GM23248 (cell line): ENCODE results near the gene RBM19. TPM values are rescaled to one million over a fixed set of nuclear protein-coding genes. Genes with fewer than 3 reads are reported as not detected.

Experiments used
- DNase-seq: peaks from one replicate; pipeline ENCODE4 v3.0.0-alpha.2; 2015
- H2AFZ ChIP-seq: fragments of 200-600 bp; sonication (generic); 2 replicates; pipeline ENCODE4 v1.6.1; 2016; ENCODE audit warnings: antibody characterized with exemption
- H3F3A ChIP-seq: fragments of 200-600 bp; sonication (generic); 2 replicates; pipeline ENCODE4 v1.6.1; 2016; ENCODE audit warnings: mild to moderate bottlenecking, antibody characterized with exemption, mixed run types; ENCODE audit not compliant: insufficient read depth
- H3K27ac ChIP-seq: fragments of 200-600 bp; sonication (generic); 2 replicates; pipeline ENCODE4 v1.5.1; 2016; ENCODE audit warnings: mild to moderate bottlenecking
- H3K27me3 ChIP-seq: fragments of 200-600 bp; sonication (generic); replicated peaks from 2 replicates; pipeline ENCODE4 v1.6.1; 2016; ENCODE audit warnings: mild to moderate bottlenecking; ENCODE audit not compliant: insufficient read depth
- H3K36me3 ChIP-seq: fragments of 200-600 bp; sonication (generic); 2 replicates; pipeline ENCODE4 v1.6.1; 2016; ENCODE audit warnings: low read depth, mild to moderate bottlenecking
- H3K4me1 ChIP-seq: fragments of 200-600 bp; sonication (generic); 2 replicates; pipeline ENCODE4 v1.6.1; 2016; ENCODE audit warnings: mild to moderate bottlenecking; ENCODE audit not compliant: insufficient read depth
- H3K4me2 ChIP-seq: fragments of 200-600 bp; sonication (generic); one replicate; pipeline ENCODE4 v1.6.1; 2016; ENCODE audit warnings: mild to moderate bottlenecking; ENCODE audit not compliant: unreplicated experiment
- H3K4me3 ChIP-seq: fragments of 200-600 bp; sonication (generic); 2 replicates; pipeline ENCODE4 v1.5.1; 2016; ENCODE audit warnings: mild to moderate bottlenecking
- H3K79me2 ChIP-seq: fragments of 200-600 bp; sonication (generic); 2 replicates; pipeline ENCODE4 v1.6.1; 2016; ENCODE audit warnings: mild to moderate bottlenecking; ENCODE audit not compliant: insufficient read depth
- H3K9ac ChIP-seq: fragments of 200-600 bp; sonication (generic); 2 replicates; pipeline ENCODE4 v1.6.1; 2016; ENCODE audit warnings: mild to moderate bottlenecking
- H3K9me2 ChIP-seq: fragments of 200-600 bp; sonication (generic); 2 replicates; pipeline ENCODE4 v1.6.1; 2016; ENCODE audit warnings: mixed run types, mild to moderate bottlenecking, moderate library complexity; ENCODE audit not compliant: insufficient read depth
- H3K9me3 ChIP-seq: fragments of 200-600 bp; sonication (generic); one replicate; pipeline ENCODE4 v1.6.1; 2017; ENCODE audit warnings: low read depth
- H4K20me1 ChIP-seq: fragments of 200-600 bp; sonication (generic); 2 replicates; pipeline ENCODE4 v1.6.0; 2016; ENCODE audit not compliant: insufficient read depth
- EZH2 ChIP-seq: fragments of 200-600 bp; sonication (generic); IDR thresholded peaks from 2 replicates; pipeline ENCODE4 v1.6.1; 2018; ENCODE audit warnings: antibody characterized with exemption, mild to moderate bottlenecking; ENCODE audit not compliant: insufficient read depth, poor library complexity, severe bottlenecking
- EZH2phosphoT487 ChIP-seq: fragments of 200-600 bp; sonication (generic); IDR thresholded peaks from 2 replicates; pipeline ENCODE4 v1.6.1; 2018; ENCODE audit warnings: antibody characterized with exemption, moderate library complexity, mild to moderate bottlenecking, low read depth; ENCODE audit not compliant: insufficient read depth
- WGBS, 2 experiments: methylation state at CpG; one replicate each; pipeline ENCODE4 v1.1.6; 2015 to 2017; ENCODE audit warnings: low lambda C conversion rate in 2 of 2, low coverage in 1 of 2; ENCODE audit errors: missing lambda C conversion rate in 2 of 2; 5-methylcytosine and 5-hydroxymethylcytosine counted together
- in situ Hi-C: fragments of 300-500 bp; cut with MboI; formaldehyde crosslinking; loops from 2 replicates; pipeline ENCODE4 v1.15.0; 2020
- polyA plus RNA-seq: library from polyadenylated mRNA; unstranded; fragments of >200 nt; fragmentation: Nextera tagmentation; extraction: Ambion mirVana; gene quantifications from 2 replicates; pipeline ENCODE4 v1.2.1, GENCODE V29; 2016
- total RNA-seq: library from RNA; depleted of rRNA; stranded (reverse); fragments of >200 nt; shearing (Covaris generic); gene quantifications from 2 replicates; pipeline ENCODE4 v1.2.3, GENCODE V29; 2014

The RBM19 gene
- total and polyA plus RNA-seq, 2 experiments from 2014 or later = 14.8 to 17.1 TPM

DNA sequence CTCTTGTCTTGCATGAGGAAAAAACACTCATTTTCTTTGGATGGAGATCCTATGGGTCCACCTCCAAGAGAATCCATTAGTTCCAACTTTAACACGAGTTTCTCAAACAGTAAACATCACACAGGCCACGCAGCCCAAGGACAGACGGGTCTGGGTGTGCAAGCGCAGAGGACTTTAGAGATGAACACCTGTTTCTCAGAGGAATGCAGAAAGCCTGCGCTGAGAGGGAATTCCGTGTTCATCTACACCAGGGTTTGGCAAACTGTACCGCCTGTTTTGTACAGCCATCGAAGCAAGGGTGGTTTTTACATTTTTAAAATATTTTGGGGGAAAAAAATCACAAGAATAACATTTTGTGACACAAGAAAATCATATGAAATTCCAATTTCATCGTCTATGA is 79.4 kb downstream of the RBM19 start:
- DNase-seq = no peak

GRCh38 chr12:113884392-113884791 is 81.7 kb downstream of the RBM19 start:
- H3K4me2 ChIP-seq = no peak overlapping the region
- no peak overlapping the region for H2AFZ ChIP-seq
- H3K36me3 ChIP-seq = no peaks in the 10 kb centered on the region
- in situ Hi-C loops = no loop called here
- H3K27me3 ChIP-seq = no peaks in the 10 kb centered on the region
- TF ChIP-seq EZH2 = no peak
- TF ChIP-seq EZH2phosphoT487 = no peak
- no peak overlapping the region for H3K27ac ChIP-seq
- DNase-seq = no peak
- 93 to 95% methylated on average over 3 of the region's 3 CpGs for WGBS, 2 experiments
- no peaks in the 10 kb centered on the region for H3K4me1 ChIP-seq
- H3K9ac ChIP-seq = no peak overlapping the region
- no peaks in the 10 kb centered on the region for H4K20me1 ChIP-seq
- H3K4me3 ChIP-seq = no peak overlapping the region
- H3K9me3 ChIP-seq = no peaks in the 10 kb centered on the region
- H3F3A ChIP-seq = no peaks in the 10 kb centered on the region
- H3K79me2 ChIP-seq = no peaks in the 10 kb centered on the region
- H3K9me2 ChIP-seq = no peaks in the 10 kb centered on the region

More for the DNA sequence above, 79.4 kb downstream of the RBM19 start:
- Histone ChIP-seq H3K27ac (no peak overlapping the region), H3K36me3 (no peaks in the 10 kb centered on the region), H3F3A (no peaks in the 10 kb centered on the region), H3K79me2 (no peaks in the 10 kb centered on the region), H2AFZ (no peak overlapping the region), H3K4me1 (no peaks in the 10 kb centered on the region), H3K4me3 (no peak overlapping the region), H3K9ac (no peak overlapping the region), H4K20me1 (no peaks in the 10 kb centered on the region), H3K9me3 (no peaks in the 10 kb centered on the region), H3K4me2 (no peak overlapping the region), H3K9me2 (no peaks in the 10 kb centered on the region), H3K27me3 (no peaks in the 10 kb centered on the region)
- TF ChIP-seq EZH2phosphoT487 = no peak
- no peak for TF ChIP-seq EZH2
- WGBS, 2 experiments = 95% methylated on average over 9 of the region's 9 CpGs
- in situ Hi-C loops = no loop called here

GRCh38 chr12:113882690-113883089 is 83.4 kb downstream of the RBM19 start:
- no peak for TF ChIP-seq EZH2
- no peak for TF ChIP-seq EZH2phosphoT487
- Histone ChIP-seq H4K20me1 (no peaks in the 10 kb centered on the region), H3K36me3 (no peaks in the 10 kb centered on the region), H3K27me3 (no peaks in the 10 kb centered on the region), H3F3A (no peaks in the 10 kb centered on the region), H3K4me2 (no peak overlapping the region), H3K9me2 (no peaks in the 10 kb centered on the region), H3K4me1 (no peaks in the 10 kb centered on the region), H3K9ac (no peak overlapping the region), H3K4me3 (no peak overlapping the region), H2AFZ (no peak overlapping the region), H3K9me3 (no peaks in the 10 kb centered on the region), H3K27ac (no peak overlapping the region), H3K79me2 (no peaks in the 10 kb centered on the region)
- WGBS, 2 experiments = 96 to 98% methylated on average over 2 of the region's 2 CpGs
- in situ Hi-C loops = no loop called here
- DNase-seq = no peak

DNA sequence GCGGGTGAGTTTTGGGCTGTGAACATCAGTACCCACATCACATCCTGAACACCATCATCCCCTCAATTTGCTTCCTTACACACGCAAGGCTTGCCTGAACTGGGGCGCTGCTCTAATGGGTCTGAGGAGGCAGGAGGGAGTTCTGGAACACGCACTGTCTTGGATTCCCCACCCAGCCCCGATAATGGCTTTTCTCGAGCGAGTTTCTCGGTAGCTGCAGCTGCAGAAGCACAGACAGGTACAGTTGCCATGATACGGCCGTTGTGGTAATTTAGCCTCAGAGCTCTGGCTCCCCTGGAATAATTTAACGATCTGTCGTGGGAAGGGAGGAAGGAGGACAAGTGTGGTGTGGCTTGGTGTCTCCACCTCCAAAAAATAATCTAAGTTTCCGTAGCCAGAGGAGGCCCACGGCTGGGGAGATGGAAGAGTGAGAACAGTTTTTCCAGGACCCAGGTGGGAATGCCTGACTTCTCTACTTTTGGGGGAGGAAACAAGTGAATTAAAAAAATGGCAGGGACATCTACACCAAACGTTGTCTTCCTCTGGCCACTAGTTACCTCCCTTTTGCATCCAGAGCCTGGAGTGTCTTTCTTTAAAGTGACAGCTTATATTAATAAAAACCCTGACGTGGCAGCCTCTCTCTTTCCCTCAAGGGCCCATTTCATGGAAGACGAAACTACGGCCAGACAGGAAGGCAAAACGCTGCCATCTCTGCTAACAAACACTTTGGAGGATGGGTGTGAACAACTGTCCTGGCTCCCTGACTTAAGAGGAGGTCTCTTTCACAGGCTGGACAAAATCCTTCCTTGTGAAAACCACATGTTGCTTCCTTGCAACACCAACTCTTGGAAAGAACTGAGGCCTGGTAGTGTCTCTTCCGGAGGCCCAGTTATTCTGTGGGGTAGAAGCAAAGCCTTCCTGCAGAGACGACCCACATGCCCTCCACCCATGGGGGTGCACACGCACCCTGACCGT is 84.8 kb downstream of the RBM19 start:
- Histone ChIP-seq H3K4me1 (no peaks in the 10 kb centered on the region), H4K20me1 (no peaks in the 10 kb centered on the region), H3K4me2 (no peak overlapping the region), H3K27me3 (no peaks in the 10 kb centered on the region), H3K36me3 (no peaks in the 10 kb centered on the region), H3K9me3 (no peaks in the 10 kb centered on the region), H3K79me2 (no peaks in the 10 kb centered on the region), H3F3A (no peaks in the 10 kb centered on the region), H3K27ac (no peak overlapping the region), H2AFZ (no peak overlapping the region), H3K9ac (no peak overlapping the region), H3K4me3 (no peak overlapping the region), H3K9me2 (no peaks in the 10 kb centered on the region)
- 77% methylated on average over 23 of the region's 23 CpGs for WGBS, 2 experiments
- in situ Hi-C loops = no loop called here
- no peak for DNase-seq
- TF ChIP-seq EZH2phosphoT487 (no peak), EZH2 (no peak)
